ENCODE data around the gene SYPL2.
A peak's percentile ranks its signal among the peaks of the same experiment; 100 is the strongest.

Gene SYPL2

DNA sequence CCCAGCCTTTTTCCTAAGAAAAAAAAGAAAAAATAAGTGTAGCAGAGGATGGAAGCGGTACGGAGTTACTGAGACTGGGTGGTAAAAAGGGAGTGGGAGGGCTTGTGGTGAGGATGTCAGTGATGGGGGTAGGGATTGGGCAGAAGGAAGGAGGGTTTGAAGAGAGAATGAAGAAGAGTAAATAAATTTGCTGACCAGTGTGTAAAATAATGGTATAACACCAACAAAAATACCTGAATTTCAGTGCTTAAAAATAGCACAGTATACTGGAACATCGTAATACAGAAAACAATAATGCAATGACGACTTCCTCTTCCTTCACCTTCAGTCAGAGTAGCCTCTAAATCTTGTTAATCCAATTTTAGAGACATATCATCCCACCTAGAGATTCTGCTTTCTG lies 18.8 kb upstream of the SYPL2 start:
- Histone ChIP-seq H3K27ac (no peak overlapping the region), H3K4me3 (no peak overlapping the region)
- no peak for DNase-seq (ENCODE audit: low spot score)
- TF ChIP-seq CTCF (IDR thresholded peaks at IDR 0.05) = no peak

GRCh38 chr1:109454497-109455133 lies 11.7 kb upstream of the SYPL2 start:
- Histone ChIP-seq H3K27ac (no peak overlapping the region), H3K4me3 (no peak overlapping the region)
- no peak for DNase-seq (ENCODE audit: low spot score)
- TF ChIP-seq CTCF (IDR thresholded peaks at IDR 0.05) = no peak

DNA sequence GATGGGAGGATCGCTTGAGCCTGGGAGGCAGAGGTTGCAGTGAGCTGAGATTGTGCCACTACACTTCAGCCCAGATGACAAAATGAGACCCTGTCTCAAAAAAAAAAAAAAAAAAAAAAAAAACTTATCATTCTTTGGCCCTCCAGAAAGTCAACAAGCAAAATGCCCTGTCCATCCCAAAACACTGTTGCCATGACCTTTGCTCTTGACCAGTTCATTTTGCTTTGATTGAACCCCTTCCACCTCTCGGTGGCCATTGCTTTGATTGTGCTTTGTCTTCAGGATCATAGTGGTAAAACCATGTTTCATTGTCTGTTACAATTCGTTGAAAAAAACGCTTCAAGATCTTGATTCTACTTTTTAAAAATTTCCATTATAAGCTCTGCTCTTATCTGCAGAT lies 8.5 kb upstream of the SYPL2 start:
- TF ChIP-seq CTCF (IDR thresholded peaks at IDR 0.05) = no peak
- no peak overlapping the region for H3K4me3 ChIP-seq
- no peak for DNase-seq (ENCODE audit: low spot score)
- H3K27ac ChIP-seq = no peak overlapping the region

GRCh38 chr1:109466125-109466451 lies 258 bp upstream of the SYPL2 start:
- peak overlapping the region; percentile 64 to 82 for H3K27ac ChIP-seq
- TF ChIP-seq CTCF (IDR thresholded peaks at IDR 0.05) = no peak
- peak overlapping the region; percentile 77 for H3K4me3 ChIP-seq
- no peak for DNase-seq (ENCODE audit: low spot score)

- no peak for DNase-seq (ENCODE audit: low spot score)
- Histone ChIP-seq H3K27ac (peak overlapping the region; percentile 64 to 82), H3K4me3 (peak overlapping the region; percentile 77)
- TF ChIP-seq CTCF (IDR thresholded peaks at IDR 0.05) = no peak
Observed at GRCh38 chr1:109467301-109467777, 993 bp downstream of the SYPL2 start.

DNA sequence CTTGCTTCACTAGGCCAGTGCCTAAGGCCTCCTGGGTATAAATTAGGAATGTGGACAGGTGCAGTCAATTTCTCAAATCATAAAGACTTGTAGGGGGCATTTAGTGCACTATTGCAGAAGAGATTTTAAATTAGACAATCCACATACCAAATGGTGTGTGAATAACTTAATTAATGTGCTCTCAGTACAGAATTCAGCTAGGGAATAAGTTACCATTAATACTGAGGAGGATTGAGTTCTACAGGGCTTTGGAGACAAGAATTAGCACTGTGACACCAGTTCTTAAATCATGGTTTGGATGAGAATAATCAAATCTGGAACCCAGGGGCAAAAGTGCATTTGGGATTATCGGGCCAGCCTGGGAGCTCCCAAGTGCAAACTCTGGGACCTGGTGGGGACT lies 1.7 kb downstream of the SYPL2 start:
- DNase-seq (ENCODE audit: low spot score) = no peak
- no peak for TF ChIP-seq CTCF (IDR thresholded peaks at IDR 0.05)
- Histone ChIP-seq H3K4me3 (no peak overlapping the region), H3K27ac (no peak overlapping the region)

GRCh38 chr1:109468903-109469302 lies 2.6 kb downstream of the SYPL2 start:
- Histone ChIP-seq H3K4me3 (no peak overlapping the region), H3K27ac (no peak overlapping the region)
- DNase-seq (ENCODE audit: low spot score) = no peak
- TF ChIP-seq CTCF (IDR thresholded peaks at IDR 0.05) = no peak
